Neural cell (in vitro differentiated cells): Measurements from ENCODE around the gene RAB3IL1.

Source experiments
- POLR2AphosphoS5 ChIP-seq: IDR thresholded peaks from 2 replicates; pipeline ENCODE4 v1.6.1; 2012
- RAD21 ChIP-seq: fragments of 450-650 bp; conservative IDR thresholded peaks from 2 replicates; pipeline ENCODE4 v1.6.1; 2014; ENCODE audit warnings: antibody characterized with exemption, mild to moderate bottlenecking, moderate library complexity
- SMC3 ChIP-seq: fragments of 450-650 bp; conservative IDR thresholded peaks from 2 replicates; pipeline ENCODE4 v1.6.1; 2014; ENCODE audit warnings: antibody characterized with exemption, mild to moderate bottlenecking, moderate library complexity; ENCODE audit not compliant: poor library complexity
- TF ChIP-seq, protein P1 (sequence below): IDR thresholded peaks from 2 replicates; pipeline ENCODE4 v1.6.1; 2012; ENCODE audit warnings: borderline replicate concordance
- TF ChIP-seq, protein P2 (sequence below): fragments of 450-650 bp; IDR thresholded peaks from 2 replicates; pipeline ENCODE4 v1.5.1; 2014; ENCODE audit warnings: antibody characterized with exemption, mild to moderate bottlenecking, moderate library complexity; ENCODE audit not compliant: poor library complexity, severe bottlenecking

DNA sequence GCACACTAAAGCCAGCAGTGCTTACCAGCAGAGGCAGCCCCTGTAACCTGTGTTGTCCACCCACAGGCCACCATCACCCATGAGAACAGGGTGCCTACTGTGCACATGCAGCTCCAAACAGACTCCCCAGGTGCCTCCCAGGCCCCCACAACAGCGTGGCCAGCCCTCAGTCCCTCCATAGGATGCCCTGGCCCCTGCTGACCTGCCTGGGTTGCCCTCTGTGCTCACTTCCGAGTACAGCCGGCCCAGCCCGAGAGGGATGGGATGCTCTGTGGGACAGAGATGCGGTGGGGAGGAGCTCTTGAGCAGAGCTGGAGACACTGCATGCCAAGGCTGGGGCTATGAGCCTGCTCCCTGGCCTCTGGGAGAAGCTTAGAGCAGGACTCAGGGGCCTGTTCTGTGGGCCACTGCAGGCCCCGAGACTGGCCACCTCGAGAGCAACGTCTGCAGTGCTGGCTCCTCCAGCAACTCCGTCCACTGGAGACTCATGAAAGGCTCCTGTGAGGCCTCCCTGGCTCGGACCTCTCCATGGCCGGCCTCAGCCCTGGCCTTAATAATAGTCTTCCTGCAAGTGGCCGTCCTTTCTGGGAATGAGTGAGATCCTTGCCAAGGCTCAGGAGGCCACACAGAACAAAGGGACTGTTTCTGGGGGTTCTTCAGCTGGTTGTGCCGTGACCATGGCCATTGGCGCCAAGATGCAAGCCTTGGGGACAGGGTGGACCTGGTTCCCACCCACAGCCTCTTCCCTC lies 62.2 kb downstream of the RAB3IL1 start:
- TF ChIP-seq, protein P1, sequence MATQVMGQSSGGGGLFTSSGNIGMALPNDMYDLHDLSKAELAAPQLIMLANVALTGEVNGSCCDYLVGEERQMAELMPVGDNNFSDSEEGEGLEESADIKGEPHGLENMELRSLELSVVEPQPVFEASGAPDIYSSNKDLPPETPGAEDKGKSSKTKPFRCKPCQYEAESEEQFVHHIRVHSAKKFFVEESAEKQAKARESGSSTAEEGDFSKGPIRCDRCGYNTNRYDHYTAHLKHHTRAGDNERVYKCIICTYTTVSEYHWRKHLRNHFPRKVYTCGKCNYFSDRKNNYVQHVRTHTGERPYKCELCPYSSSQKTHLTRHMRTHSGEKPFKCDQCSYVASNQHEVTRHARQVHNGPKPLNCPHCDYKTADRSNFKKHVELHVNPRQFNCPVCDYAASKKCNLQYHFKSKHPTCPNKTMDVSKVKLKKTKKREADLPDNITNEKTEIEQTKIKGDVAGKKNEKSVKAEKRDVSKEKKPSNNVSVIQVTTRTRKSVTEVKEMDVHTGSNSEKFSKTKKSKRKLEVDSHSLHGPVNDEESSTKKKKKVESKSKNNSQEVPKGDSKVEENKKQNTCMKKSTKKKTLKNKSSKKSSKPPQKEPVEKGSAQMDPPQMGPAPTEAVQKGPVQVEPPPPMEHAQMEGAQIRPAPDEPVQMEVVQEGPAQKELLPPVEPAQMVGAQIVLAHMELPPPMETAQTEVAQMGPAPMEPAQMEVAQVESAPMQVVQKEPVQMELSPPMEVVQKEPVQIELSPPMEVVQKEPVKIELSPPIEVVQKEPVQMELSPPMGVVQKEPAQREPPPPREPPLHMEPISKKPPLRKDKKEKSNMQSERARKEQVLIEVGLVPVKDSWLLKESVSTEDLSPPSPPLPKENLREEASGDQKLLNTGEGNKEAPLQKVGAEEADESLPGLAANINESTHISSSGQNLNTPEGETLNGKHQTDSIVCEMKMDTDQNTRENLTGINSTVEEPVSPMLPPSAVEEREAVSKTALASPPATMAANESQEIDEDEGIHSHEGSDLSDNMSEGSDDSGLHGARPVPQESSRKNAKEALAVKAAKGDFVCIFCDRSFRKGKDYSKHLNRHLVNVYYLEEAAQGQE: no peak
- TF ChIP-seq, protein P2, sequence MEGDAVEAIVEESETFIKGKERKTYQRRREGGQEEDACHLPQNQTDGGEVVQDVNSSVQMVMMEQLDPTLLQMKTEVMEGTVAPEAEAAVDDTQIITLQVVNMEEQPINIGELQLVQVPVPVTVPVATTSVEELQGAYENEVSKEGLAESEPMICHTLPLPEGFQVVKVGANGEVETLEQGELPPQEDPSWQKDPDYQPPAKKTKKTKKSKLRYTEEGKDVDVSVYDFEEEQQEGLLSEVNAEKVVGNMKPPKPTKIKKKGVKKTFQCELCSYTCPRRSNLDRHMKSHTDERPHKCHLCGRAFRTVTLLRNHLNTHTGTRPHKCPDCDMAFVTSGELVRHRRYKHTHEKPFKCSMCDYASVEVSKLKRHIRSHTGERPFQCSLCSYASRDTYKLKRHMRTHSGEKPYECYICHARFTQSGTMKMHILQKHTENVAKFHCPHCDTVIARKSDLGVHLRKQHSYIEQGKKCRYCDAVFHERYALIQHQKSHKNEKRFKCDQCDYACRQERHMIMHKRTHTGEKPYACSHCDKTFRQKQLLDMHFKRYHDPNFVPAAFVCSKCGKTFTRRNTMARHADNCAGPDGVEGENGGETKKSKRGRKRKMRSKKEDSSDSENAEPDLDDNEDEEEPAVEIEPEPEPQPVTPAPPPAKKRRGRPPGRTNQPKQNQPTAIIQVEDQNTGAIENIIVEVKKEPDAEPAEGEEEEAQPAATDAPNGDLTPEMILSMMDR: no peak
- no peak for TF ChIP-seq POLR2AphosphoS5
- TF ChIP-seq SMC3: no peak
- no peak for TF ChIP-seq RAD21
